Hepatocyte (in vitro differentiated cells): ENCODE data around the gene AUTS2. TPM values are rescaled to one million over a fixed set of nuclear protein-coding genes. Genes with fewer than 3 reads are reported as not detected.

Source experiments
- DNase-seq: peaks from one replicate; pipeline ENCODE4 v3.0.0-alpha.2; 2016; ENCODE audit warnings: low spot score
- H2AFZ ChIP-seq: fragments of 200-600 bp; sonication (generic); 2 replicates; pipeline ENCODE4 v1.6.0; 2016; ENCODE audit warnings: antibody characterized with exemption, mild to moderate bottlenecking
- H3K27ac ChIP-seq: fragments of 200-600 bp; sonication (generic); 2 replicates; pipeline ENCODE4 v1.5.1; 2016; ENCODE audit warnings: mild to moderate bottlenecking
- H3K27me3 ChIP-seq: fragments of 200-600 bp; sonication (generic); 2 replicates; pipeline ENCODE4 v1.6.1; 2016
- H3K36me3 ChIP-seq: fragments of 200-600 bp; sonication (generic); replicated peaks from 2 replicates; pipeline ENCODE4 v1.5.1; 2016; ENCODE audit warnings: low read depth; ENCODE audit not compliant: insufficient read depth
- H3K4me1 ChIP-seq: fragments of 200-600 bp; sonication (generic); 2 replicates; pipeline ENCODE4 v1.5.1; 2016; ENCODE audit warnings: mild to moderate bottlenecking, moderate library complexity; ENCODE audit not compliant: insufficient read depth
- H3K4me2 ChIP-seq: fragments of 200-600 bp; sonication (generic); 2 replicates; pipeline ENCODE4 v1.6.0; 2016
- H3K4me3 ChIP-seq: fragments of 200-600 bp; sonication (generic); 2 replicates; pipeline ENCODE4 v1.5.1; 2016; ENCODE audit warnings: mild to moderate bottlenecking
- H3K79me2 ChIP-seq: fragments of 200-600 bp; sonication (generic); 2 replicates; pipeline ENCODE4 v1.6.0; 2017; ENCODE audit warnings: mild to moderate bottlenecking
- H3K9me2 ChIP-seq: fragments of 200-600 bp; sonication (generic); replicated peaks from 2 replicates; pipeline ENCODE4 v1.6.0; 2017; ENCODE audit warnings: mild to moderate bottlenecking; ENCODE audit not compliant: insufficient read depth
- H3K9me3 ChIP-seq: fragments of 200-600 bp; sonication (generic); 2 replicates; pipeline ENCODE4 v1.5.1; 2016; ENCODE audit warnings: low read depth, mild to moderate bottlenecking
- H4K20me1 ChIP-seq: fragments of 200-600 bp; sonication (generic); 2 replicates; pipeline ENCODE4 v1.6.0; 2016; ENCODE audit warnings: mild to moderate bottlenecking; ENCODE audit not compliant: insufficient read depth, poor library complexity, severe bottlenecking
- CTCF ChIP-seq: fragments of 200-600 bp; sonication (generic); IDR thresholded peaks from 2 replicates; pipeline ENCODE4 v1.5.1; 2016; ENCODE audit warnings: antibody characterized with exemption, mild to moderate bottlenecking; ENCODE audit not compliant: poor library complexity
- EZH2 ChIP-seq: fragments of 200-600 bp; sonication (generic); IDR thresholded peaks from 2 replicates; pipeline ENCODE4 v1.6.1; 2016; ENCODE audit warnings: antibody characterized with exemption, mild to moderate bottlenecking, borderline replicate concordance
- EZH2phosphoT487 ChIP-seq: fragments of 200-600 bp; sonication (generic); IDR thresholded peaks from one replicate; pipeline ENCODE4 v1.6.1; 2018; ENCODE audit warnings: antibody characterized with exemption, mild to moderate bottlenecking, low read depth, moderate library complexity; ENCODE audit not compliant: unreplicated experiment, severe bottlenecking
- WGBS: methylation state at CpG from one replicate; pipeline ENCODE4 v1.1.6; 2016; ENCODE audit warnings: low lambda C conversion rate; ENCODE audit errors: missing lambda C conversion rate; 5-methylcytosine and 5-hydroxymethylcytosine counted together
- polyA plus RNA-seq: library from polyadenylated mRNA; unstranded; fragments of >200 nt; fragmentation: Nextera tagmentation; extraction: Ambion mirVana; gene quantifications from 2 replicates; pipeline ENCODE4 v1.2.1, GENCODE V29; 2016
- total RNA-seq: library from RNA; depleted of rRNA; stranded (reverse); fragments of >200 nt; gene quantifications from 2 replicates; pipeline ENCODE4 v1.2.3, GENCODE V29; 2014

AUTS2 gene
- total and polyA plus RNA-seq, 2 experiments from 2014 or later: 34.4 to 40.9 TPM

DNA sequence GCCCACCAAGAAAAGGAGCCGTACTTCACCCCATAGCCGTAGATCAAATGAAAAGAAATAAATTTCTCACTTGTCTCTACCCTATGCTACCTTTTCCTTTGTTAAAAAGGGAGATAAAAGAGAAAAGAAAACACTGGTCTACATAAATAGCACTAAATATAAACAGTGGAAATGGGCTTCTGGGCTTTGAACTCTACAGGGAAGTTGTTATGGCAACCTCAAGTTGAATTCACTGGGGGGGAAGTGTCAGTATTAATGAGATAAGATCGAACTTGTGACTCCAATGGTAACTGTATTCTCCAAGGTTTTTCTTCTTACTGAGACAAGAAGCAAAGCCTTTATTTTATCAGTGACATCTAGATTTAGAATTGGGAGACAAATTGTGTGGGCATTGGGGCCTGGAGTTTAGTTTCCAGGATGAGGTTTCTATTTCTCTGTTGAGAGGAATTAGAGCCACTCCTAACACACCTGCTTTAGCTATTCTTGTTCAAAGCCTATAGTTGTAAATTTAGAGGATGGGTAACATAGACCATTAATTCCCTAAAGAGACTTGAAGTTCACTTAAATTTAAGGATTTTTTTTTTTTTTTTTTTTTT, 929.3 kb downstream of the AUTS2 start:
- Histone ChIP-seq H3K4me3 (no peak overlapping the region), H3K4me2 (no peak overlapping the region), H3K79me2 (no peaks in the 10 kb centered on the region), H3K27me3 (no peaks in the 10 kb centered on the region), H3K27ac (no peak overlapping the region), H3K36me3 (no peaks in the 10 kb centered on the region), H4K20me1 (no peaks in the 10 kb centered on the region), H3K9me3 (no peaks in the 10 kb centered on the region), H3K9me2 (no peaks in the 10 kb centered on the region), H3K4me1 (no peaks in the 10 kb centered on the region), H2AFZ (no peak overlapping the region)
- no peak for DNase-seq
- no peak for TF ChIP-seq EZH2
- no peak for TF ChIP-seq EZH2phosphoT487
- TF ChIP-seq CTCF: no peak
- WGBS: 56% methylated on average over 3 of the region's 3 CpGs

DNA sequence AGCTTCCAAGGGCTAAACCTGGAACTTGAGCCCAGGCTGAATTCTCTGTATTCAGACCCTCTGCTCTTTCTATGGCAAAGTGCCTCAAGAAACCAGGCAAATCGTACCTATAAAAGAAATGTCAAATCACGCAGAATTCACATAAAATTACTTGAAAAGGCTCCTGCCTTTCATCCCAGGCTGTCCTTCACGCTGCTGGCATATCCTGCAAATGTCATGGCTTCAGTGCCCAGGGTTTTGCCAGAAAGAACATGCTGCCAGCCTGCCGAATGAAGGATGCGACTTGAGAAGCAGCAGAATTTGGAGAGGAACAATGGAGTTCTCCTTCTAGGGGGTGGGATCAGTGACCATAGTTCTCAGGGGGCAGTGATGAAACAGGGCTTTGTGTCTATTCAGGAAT, 931.2 kb downstream of the AUTS2 start:
- H2AFZ ChIP-seq: no peak overlapping the region
- no peak overlapping the region for H3K4me2 ChIP-seq
- no peaks in the 10 kb centered on the region for H3K9me3 ChIP-seq
- no peaks in the 10 kb centered on the region for H3K9me2 ChIP-seq
- WGBS: 95% methylated on average over 5 of the region's 5 CpGs
- H3K4me1 ChIP-seq: no peaks in the 10 kb centered on the region
- H4K20me1 ChIP-seq: no peaks in the 10 kb centered on the region
- no peaks in the 10 kb centered on the region for H3K27me3 ChIP-seq
- no peak overlapping the region for H3K27ac ChIP-seq
- no peak overlapping the region for H3K4me3 ChIP-seq
- no peaks in the 10 kb centered on the region for H3K79me2 ChIP-seq
- TF ChIP-seq EZH2phosphoT487 (no peak), EZH2 (no peak), CTCF (no peak)
- no peak for DNase-seq
- no peaks in the 10 kb centered on the region for H3K36me3 ChIP-seq

GRCh38 chr7:70529914-70530585, 931.8 kb downstream of the AUTS2 start:
- no peak overlapping the region for H3K27ac ChIP-seq

More at GRCh38 chr7:70529914-70530585, 931.8 kb downstream of the AUTS2 start:
- 73% methylated on average over 8 of the region's 8 CpGs for whole genome bisulfite sequencing
- H3K9me2 ChIP-seq: no peaks in the 10 kb centered on the region
- H3K36me3 ChIP-seq: no peaks in the 10 kb centered on the region
- no peak for DNase-seq
- TF ChIP-seq CTCF: no peak
- TF ChIP-seq EZH2: no peak
- TF ChIP-seq EZH2phosphoT487: no peak
- no peak overlapping the region for H3K4me2 ChIP-seq
- no peaks in the 10 kb centered on the region for H4K20me1 ChIP-seq
- H2AFZ ChIP-seq: no peak overlapping the region
- H3K9me3 ChIP-seq: no peaks in the 10 kb centered on the region
- H3K4me3 ChIP-seq: no peak overlapping the region
- H3K79me2 ChIP-seq: no peaks in the 10 kb centered on the region
- H3K27me3 ChIP-seq: no peaks in the 10 kb centered on the region
- H3K4me1 ChIP-seq: no peaks in the 10 kb centered on the region
